SK-N-SH treated with all-trans-retinoic acid at 6 μM for 48 hours (cell line): Measurements from ENCODE around the gene FAHD2A.

Experiments
- ATAC-seq: fragments of 200-7000 bp; cut with Tn5 transposase; 3 replicates; pipeline ENCODE4 v1.9.1; 2020; ENCODE audit warnings: mild to moderate bottlenecking, moderate library complexity
- ARNTL ChIP-seq: fragments of 450-650 bp; formaldehyde crosslinking; IDR thresholded peaks from 2 replicates; pipeline ENCODE4 v1.5.0; 2020; ENCODE audit warnings: low read depth, mild to moderate bottlenecking, moderate library complexity, borderline replicate concordance
- BACH2 ChIP-seq: fragments of 250-450 bp; sonication (Bioruptor Pico); IDR thresholded peaks from 2 replicates; pipeline ENCODE4 v1.9.0; 2021; ENCODE audit warnings: mild to moderate bottlenecking, borderline replicate concordance
- CSDC2 ChIP-seq: fragments of 250-450 bp; sonication (Bioruptor Pico); IDR thresholded peaks from 2 replicates; pipeline ENCODE4 v1.5.0; 2020; ENCODE audit warnings: mild to moderate bottlenecking, moderate library complexity
- CSRNP3 ChIP-seq: fragments of 250-450 bp; sonication (Bioruptor Pico); IDR thresholded peaks from 2 replicates; pipeline ENCODE4 v1.5.1; 2021; ENCODE audit warnings: mild to moderate bottlenecking, moderate library complexity
- ESRRG ChIP-seq: fragments of 250-450 bp; sonication (Bioruptor Pico); IDR thresholded peaks from 2 replicates; pipeline ENCODE4 v1.6.1; 2021; ENCODE audit warnings: mild to moderate bottlenecking
- GLIS3 ChIP-seq: fragments of 250-450 bp; sonication (Bioruptor Pico); IDR thresholded peaks from 2 replicates; pipeline ENCODE4 v1.5.0; 2020; ENCODE audit warnings: mild to moderate bottlenecking, moderate library complexity
- ISL1 ChIP-seq: fragments of 250-450 bp; sonication (Bioruptor Pico); IDR thresholded peaks from 2 replicates; pipeline ENCODE4 v2.1.2; 2022; ENCODE audit warnings: mild to moderate bottlenecking, moderate library complexity
- OSR1 ChIP-seq: fragments of 250-450 bp; sonication (Bioruptor Pico); IDR thresholded peaks from 2 replicates; pipeline ENCODE4 v1.8.0; 2022; ENCODE audit warnings: moderate library complexity, mild to moderate bottlenecking, inconsistent platforms
- PATZ1 ChIP-seq: fragments of 250-450 bp; sonication (Bioruptor Pico); IDR thresholded peaks from 2 replicates; pipeline ENCODE4 v1.8.0; 2020; ENCODE audit warnings: mild to moderate bottlenecking, moderate library complexity, borderline replicate concordance
- POU6F1 ChIP-seq: fragments of 250-450 bp; sonication (Bioruptor Pico); IDR thresholded peaks from 2 replicates; pipeline ENCODE4 v1.8.0; 2021; ENCODE audit warnings: low read depth, mild to moderate bottlenecking, moderate library complexity, borderline replicate concordance
- PPARA ChIP-seq: fragments of 250-450 bp; sonication (Bioruptor Pico); IDR thresholded peaks from 2 replicates; pipeline ENCODE4 v1.5.0; 2020; ENCODE audit warnings: mild to moderate bottlenecking, borderline replicate concordance
- RARB ChIP-seq: fragments of 250-450 bp; sonication (Bioruptor Pico); IDR thresholded peaks from 2 replicates; pipeline ENCODE4 v1.8.0; 2021; ENCODE audit warnings: mild to moderate bottlenecking, moderate library complexity
- SNAI2 ChIP-seq: fragments of 250-450 bp; sonication (Bioruptor Pico); IDR thresholded peaks from 2 replicates; pipeline ENCODE4 v1.5.0; 2020; ENCODE audit warnings: mild to moderate bottlenecking, moderate library complexity
- TCF4 ChIP-seq: fragments of 250-450 bp; sonication (Bioruptor Pico); IDR thresholded peaks from 2 replicates; pipeline ENCODE4 v1.8.0; 2021; ENCODE audit warnings: mild to moderate bottlenecking, moderate library complexity, borderline replicate concordance
- TSHZ2 ChIP-seq: fragments of 250-450 bp; sonication (Bioruptor Pico); IDR thresholded peaks from 2 replicates; pipeline ENCODE4 v1.5.0; 2020; ENCODE audit warnings: mild to moderate bottlenecking, moderate library complexity
- ZC3H10 ChIP-seq: fragments of 250-450 bp; sonication (Bioruptor Pico); IDR thresholded peaks from 2 replicates; pipeline ENCODE4 v1.5.1; 2021; ENCODE audit warnings: mild to moderate bottlenecking, moderate library complexity
- ZFP30 ChIP-seq: fragments of 450-650 bp; formaldehyde crosslinking; IDR thresholded peaks from 2 replicates; pipeline ENCODE4 v1.5.0; 2022; ENCODE audit warnings: mild to moderate bottlenecking, moderate library complexity
- ZNF565 ChIP-seq: fragments of 450-650 bp; formaldehyde crosslinking; conservative IDR thresholded peaks from 2 replicates; pipeline ENCODE4 v1.5.0; 2020; ENCODE audit warnings: low read depth, mild to moderate bottlenecking, moderate library complexity
- ZNF70 ChIP-seq: fragments of 450-650 bp; formaldehyde crosslinking; IDR thresholded peaks from 2 replicates; pipeline ENCODE4 v1.5.0; 2020; ENCODE audit warnings: mild to moderate bottlenecking, moderate library complexity
- ZNF8 ChIP-seq: fragments of 450-650 bp; formaldehyde crosslinking; IDR thresholded peaks from 2 replicates; pipeline ENCODE4 v1.5.0; 2020; ENCODE audit warnings: mild to moderate bottlenecking, moderate library complexity

Gene FAHD2A

GRCh38 chr2:95386031-95386430, 16.5 kb upstream of the FAHD2A start:
- TF ChIP-seq ZNF8 (CRISPR knock-in tag) (no peak), CSDC2 (no peak), TSHZ2 (no peak), GLIS3 (CRISPR knock-in tag) (no peak), SNAI2 (no peak), CSRNP3 (CRISPR knock-in tag) (no peak), RARB (CRISPR knock-in tag) (no peak), PATZ1 (CRISPR knock-in tag) (no peak), ARNTL (CRISPR knock-in tag) (no peak), ISL1 (no peak), PPARA (CRISPR knock-in tag) (no peak), OSR1 (CRISPR knock-in tag) (no peak), BACH2 (no peak), ZNF70 (CRISPR knock-in tag) (no peak), TCF4 (CRISPR knock-in tag) (no peak), ZNF565 (CRISPR knock-in tag) (no peak), ZC3H10 (no peak)
- no peak for ATAC-seq

DNA sequence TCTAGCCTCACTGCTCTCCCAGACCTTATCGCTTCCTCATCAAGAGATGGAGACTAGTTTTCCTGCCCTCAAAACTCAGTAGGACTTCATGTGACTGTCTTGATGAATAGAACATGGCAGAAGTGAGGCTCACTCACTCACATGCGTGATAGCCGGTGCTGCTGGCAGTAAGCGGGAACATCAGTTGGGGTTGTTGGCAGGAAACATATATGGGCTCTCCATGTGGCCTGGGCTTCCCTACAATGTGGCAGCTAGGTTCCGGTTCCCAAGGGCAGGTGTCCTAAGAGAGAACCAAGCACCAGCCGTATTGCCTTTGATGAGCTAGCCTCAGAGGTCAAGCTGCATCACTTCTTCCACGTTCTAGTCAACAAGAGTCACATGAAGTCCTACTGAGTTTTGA, 15.2 kb upstream of the FAHD2A start:
- no peak for ATAC-seq
- no peak for TF ChIP-seq ARNTL (CRISPR knock-in tag)
- TF ChIP-seq, all 23 proteins: peak for 0

DNA sequence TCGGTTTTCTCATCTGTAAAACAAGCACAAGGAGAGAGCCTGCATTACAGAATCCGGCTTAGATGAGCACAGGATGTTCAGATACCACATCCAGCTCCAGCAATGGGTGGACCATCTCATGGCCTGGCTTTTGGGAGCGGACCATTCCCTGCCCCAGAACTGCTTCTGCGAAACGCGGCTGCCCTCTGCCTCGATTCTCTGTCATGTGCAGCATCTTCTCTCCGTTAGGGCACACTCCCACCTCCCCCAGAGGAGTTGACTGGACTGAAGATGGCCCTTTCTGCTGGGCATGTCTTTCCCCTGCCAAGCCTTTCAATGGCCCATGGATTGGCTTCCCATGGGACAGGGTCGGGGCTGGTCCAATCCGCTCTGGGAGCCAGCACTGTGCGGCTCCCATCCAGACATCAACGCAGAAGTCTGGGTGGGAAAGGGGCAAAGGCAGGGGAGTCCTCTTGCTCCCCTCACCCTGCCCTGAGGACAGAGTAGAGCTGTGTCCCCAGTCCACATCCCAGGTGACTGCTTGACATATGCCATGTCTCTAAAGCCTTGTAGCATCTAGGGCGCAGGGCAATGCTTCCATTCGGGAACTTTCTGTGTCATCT, 14.3 kb upstream of the FAHD2A start:
- no peak for ATAC-seq
- TF ChIP-seq CSRNP3 (CRISPR knock-in tag): no peak
- no peak for TF ChIP-seq ZFP30 (CRISPR knock-in tag)
- no peak for TF ChIP-seq CSDC2
- TF ChIP-seq OSR1 (CRISPR knock-in tag): no peak
- TF ChIP-seq ZNF565 (CRISPR knock-in tag): no peak
- TF ChIP-seq POU6F1 (CRISPR knock-in tag): no peak
- no peak for TF ChIP-seq ESRRG (CRISPR knock-in tag)
- no peak for TF ChIP-seq PATZ1 (CRISPR knock-in tag)
- no peak for TF ChIP-seq RARB (CRISPR knock-in tag)
- TF ChIP-seq, all 23 proteins: peak for 0
